HCT116 (cell line): ENCODE data around the gene KYNU. TPM values are rescaled to one million over a fixed set of nuclear protein-coding genes. Genes with fewer than 3 reads are reported as not detected.

Experiments
- ATAC-seq: fragments of 200-7000 bp; cut with Tn5 transposase; 2 replicates; pipeline ENCODE4 v1.9.1; 2020; ENCODE audit warnings: mild to moderate bottlenecking, moderate library complexity
- BruUV-seq: library from RNA; stranded (reverse); fragments of 400-500 nt; replicated peaks from 2 replicates; lab custom pipeline; 2021; lab: Mats Ljungman, UMichigan
- CTCF ChIA-PET: fragments of 300-600 bp; sonication (Branson Sonifier 250); formaldehyde crosslinking; loops from one replicate; lab custom pipeline; 2021; ENCODE audit warnings: antibody characterized with exemption; lab: Charles Lee
- POLR2A ChIA-PET: fragments of 300-600, 350-600 bp; sonication (Branson Sonifier 250); formaldehyde crosslinking; loops from one replicate; lab custom pipeline; 2021; ENCODE audit warnings: antibody characterized with exemption; lab: Charles Lee
- RAD21 ChIA-PET, 2 experiments: fragments of 300-600 bp; sonication (Branson Sonifier 250); formaldehyde crosslinking; loops; one replicate each; lab custom pipeline; 2023; ENCODE audit warnings: low total read pairs in 2 of 2; ENCODE audit not compliant: uncharacterized antibody in 2 of 2, unreplicated experiment in 2 of 2, low non-redundant PET in 1 of 2; lab: Charles Lee
- DNase-seq: peaks from one replicate; pipeline ENCODE4 v3.0.0-alpha.2; 2010; ENCODE audit warnings: low read depth, low spot score
- H2AFZ ChIP-seq: fragments of 200-600 bp; shearing (Covaris generic), sonication (generic); 2 replicates; pipeline ENCODE4 v1.6.1; 2017; ENCODE audit warnings: low read depth, mixed run types, mixed read lengths, antibody characterized with exemption, low read length; ENCODE audit not compliant: poor library complexity, severe bottlenecking
- H3K27ac ChIP-seq: 2 replicates; pipeline ENCODE4 v1.5.1; 2012; ENCODE audit warnings: low read depth, low read length
- H3K27me3 ChIP-seq: fragments of 200-600 bp; sonication (generic); 2 replicates; pipeline ENCODE4 v1.6.1; 2016; ENCODE audit warnings: mixed run types, low read length, mixed read lengths; ENCODE audit not compliant: insufficient read depth
- H3K36me3 ChIP-seq, 2 experiments: fragments of 200-500 bp in 1 of 2; fragments of 200-600 bp in 1 of 2; sonication (Bioruptor generic) in 1 of 2; sonication (generic) in 1 of 2; 2 replicates each; pipeline versions ENCODE4 v1.5.1 to v1.6.1; 2014 to 2016; ENCODE audit warnings: low read length in 2 of 2, inconsistent platforms in 1 of 2, mixed read lengths in 1 of 2, mixed run types in 1 of 2; ENCODE audit not compliant: insufficient read depth in 2 of 2, control insufficient read depth in 1 of 2
- H3K4me1 ChIP-seq, 2 experiments: fragments of 200-600 bp in 1 of 2; sonication (generic) in 1 of 2; 2 replicates each; pipeline versions ENCODE4 v1.5.1 to v1.6.1; 2012 to 2017; ENCODE audit warnings: low read length in 2 of 2, inconsistent platforms in 1 of 2, mild to moderate bottlenecking in 1 of 2, mixed read lengths in 1 of 2, mixed run types in 1 of 2, moderate library complexity in 1 of 2; ENCODE audit not compliant: insufficient read depth in 2 of 2, control insufficient read depth in 1 of 2
- H3K4me2 ChIP-seq: fragments of 200-600 bp; sonication (generic); 2 replicates; pipeline ENCODE4 v1.6.1; 2017; ENCODE audit warnings: mixed run types, low read length, mixed read lengths
- H3K4me3 ChIP-seq, 2 experiments: fragments of 200-600 bp in 1 of 2; sonication (generic) in 1 of 2; replicated peaks in 1 of 2; 2 replicates each; pipeline ENCODE4 v1.5.1; 2011 to 2016; ENCODE audit warnings: low read length in 2 of 2, control low read depth in 1 of 2, low read depth in 1 of 2, mild to moderate bottlenecking in 1 of 2, mixed read lengths in 1 of 2, mixed run types in 1 of 2
- H3K79me2 ChIP-seq: fragments of 200-600 bp; sonication (generic); 2 replicates; pipeline ENCODE4 v1.6.1; 2017; ENCODE audit warnings: mild to moderate bottlenecking, mixed run types, low read length, moderate library complexity, mixed read lengths; ENCODE audit not compliant: insufficient read depth
- H3K9ac ChIP-seq: fragments of 200-600 bp; sonication (generic); 2 replicates; pipeline ENCODE4 v1.6.1; 2016; ENCODE audit warnings: low read length, mixed read lengths
- H3K9me2 ChIP-seq: fragments of 200-600 bp; sonication (generic), shearing (Covaris generic); 2 replicates; pipeline ENCODE4 v1.6.1; 2017; ENCODE audit warnings: mixed run types, mild to moderate bottlenecking, moderate library complexity; ENCODE audit not compliant: insufficient read depth
- H3K9me3 ChIP-seq, 2 experiments: fragments of 200-500 bp in 1 of 2; fragments of 200-600 bp in 1 of 2; sonication (Bioruptor generic) in 1 of 2; sonication (generic) in 1 of 2; 2 replicates each; pipeline ENCODE4 v1.6.1; 2014 to 2017; ENCODE audit warnings: low read length in 2 of 2, mixed read lengths in 2 of 2, inconsistent platforms in 1 of 2, low read depth in 1 of 2, mild to moderate bottlenecking in 1 of 2, mixed run types in 1 of 2, moderate library complexity in 1 of 2; ENCODE audit not compliant: control insufficient read depth in 1 of 2, insufficient read depth in 1 of 2
- H4K20me1 ChIP-seq: fragments of 200-600 bp; sonication (generic), shearing (Covaris generic); 2 replicates; pipeline ENCODE4 v1.6.1; 2017; ENCODE audit warnings: mixed run types, mild to moderate bottlenecking, moderate library complexity; ENCODE audit not compliant: insufficient read depth
- CBX3 ChIP-seq: IDR thresholded peaks from 2 replicates; pipeline ENCODE4 v1.6.1; 2012; ENCODE audit warnings: low read depth
- EGR1 ChIP-seq: IDR thresholded peaks from 2 replicates; pipeline ENCODE4 v1.6.1; 2012; ENCODE audit warnings: low read depth
- ELF1 ChIP-seq: IDR thresholded peaks from 2 replicates; pipeline ENCODE4 v1.6.1; 2012; ENCODE audit warnings: low read depth, borderline replicate concordance
- EZH2 ChIP-seq: fragments of 200-600 bp; sonication (generic); IDR thresholded peaks from 2 replicates; pipeline ENCODE4 v1.6.1; 2017; ENCODE audit warnings: antibody characterized with exemption, mixed run types
- EZH2phosphoT487 ChIP-seq: fragments of 200-600 bp; IDR thresholded peaks from 2 replicates; pipeline ENCODE4 v1.6.1; 2018; ENCODE audit warnings: antibody characterized with exemption, borderline replicate concordance
- FOSL1 ChIP-seq: IDR thresholded peaks from 2 replicates; pipeline ENCODE4 v1.6.1; 2012; ENCODE audit warnings: low read depth
- SIN3A ChIP-seq: IDR thresholded peaks from 2 replicates; pipeline ENCODE4 v1.6.1; 2012; ENCODE audit warnings: low read depth
- TCF7L2 ChIP-seq: IDR thresholded peaks from 2 replicates; pipeline ENCODE4 v1.7.0; 2011; ENCODE audit warnings: borderline replicate concordance, inconsistent platforms; ENCODE audit not compliant: insufficient read depth, insufficient read length; ENCODE audit errors: extremely low read depth
- ZFX ChIP-seq: fragments of 450-650 bp; IDR thresholded peaks from 2 replicates; pipeline ENCODE4 v1.6.1; 2017
- intact Hi-C: fragments of 100-400 bp; cut with micrococcal nuclease; formaldehyde crosslinking; loops from 2 replicates; pipeline ENCODE4 v1.10.0; 2022
- total RNA-seq: library from RNA; stranded (reverse); gene quantifications from one replicate; pipeline ENCODE4 v1.2.1, GENCODE V29; 2021; ENCODE audit not compliant: unreplicated experiment

KYNU gene
- total RNA-seq, 1 experiment from 2014 or later, result 0.22 TPM

DNA sequence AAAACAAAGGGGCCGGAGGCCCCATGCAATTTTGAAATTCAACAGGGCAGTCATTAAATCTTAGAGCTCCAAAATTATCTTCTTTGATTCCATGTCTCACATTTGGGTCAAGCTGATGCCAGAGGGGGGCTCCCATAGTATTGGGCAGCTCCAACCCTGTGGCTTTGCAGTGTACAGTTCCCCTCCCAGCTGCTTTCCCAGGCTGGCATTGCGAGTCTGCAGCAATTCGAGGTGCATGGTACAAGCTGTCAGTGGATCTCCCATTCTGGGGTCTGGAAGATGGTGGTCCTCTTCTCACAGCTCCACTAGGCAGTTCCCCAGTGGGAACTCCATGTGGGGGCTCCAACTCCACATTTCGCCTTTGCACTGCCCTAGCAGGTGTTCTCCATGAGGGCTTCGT lies 179.1 kb downstream of the KYNU start:
- POLR2A ChIA-PET, result no interaction called here
- RAD21 ChIA-PET, result no interaction called here
- no peak overlapping the region for H3K9ac ChIP-seq
- ATAC-seq (no peak), DNase-seq (no peak)
- intact Hi-C loops, result no loop called here
- CTCF ChIA-PET, result no interaction called here
- H3K79me2 ChIP-seq, result no peaks in the 10 kb centered on the region
- no peaks in the 10 kb centered on the region; the same call in 1 of the 2 replicates for H3K9me2 ChIP-seq
- H4K20me1 ChIP-seq, result no peaks in the 10 kb centered on the region
- no peaks in the 10 kb centered on the region for H3K9me3 ChIP-seq
- H3K27me3 ChIP-seq, result no peaks in the 10 kb centered on the region
- no peak overlapping the region for H2AFZ ChIP-seq
- no peak overlapping the region for H3K27ac ChIP-seq
- no TSS peak for BruUV-seq
- H3K4me2 ChIP-seq, result no peak overlapping the region
- no peak for TF ChIP-seq FOSL1
- TF ChIP-seq ZFX, result no peak
- no peak for TF ChIP-seq TCF7L2
- TF ChIP-seq, all 23 proteins: peak for 0
- H3K36me3 ChIP-seq, result no peaks in the 10 kb centered on the region
- H3K4me3 ChIP-seq, result no peak overlapping the region
- no peaks in the 10 kb centered on the region for H3K4me1 ChIP-seq

DNA sequence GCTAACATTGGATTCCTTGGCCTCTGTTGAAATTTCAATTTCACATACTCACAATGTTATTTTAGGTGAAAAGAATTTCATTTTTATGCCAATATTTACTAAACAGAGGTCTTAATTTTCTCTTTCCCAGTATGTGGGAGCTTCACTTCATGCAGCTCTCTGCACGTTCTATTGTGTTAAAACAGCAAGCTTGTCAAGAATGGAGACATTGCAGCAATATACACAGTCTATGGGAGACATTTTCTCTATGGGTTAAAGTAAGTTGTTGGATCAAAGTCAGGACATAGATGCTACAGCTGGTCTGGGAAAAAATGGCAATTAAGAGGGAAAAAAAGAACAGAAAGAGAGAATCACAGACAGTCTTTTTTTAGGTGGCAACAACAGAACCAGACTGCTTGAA lies 181.4 kb downstream of the KYNU start:
- RAD21 ChIA-PET, result no interaction called here
- intact Hi-C loops, result no loop called here
- no peaks in the 10 kb centered on the region for H4K20me1 ChIP-seq
- H3K27me3 ChIP-seq, result no peaks in the 10 kb centered on the region
- no peaks in the 10 kb centered on the region; the same call in 1 of the 2 replicates for H3K9me2 ChIP-seq
- POLR2A ChIA-PET, result no interaction called here
- H3K36me3 ChIP-seq, result no peaks in the 10 kb centered on the region
- H3K9ac ChIP-seq, result no peak overlapping the region
- H3K4me2 ChIP-seq, result no peak overlapping the region
- no peak overlapping the region for H2AFZ ChIP-seq
- DNase-seq (no peak), ATAC-seq (no peak)
- BruUV-seq, result no TSS peak
- H3K4me1 ChIP-seq, result no peaks in the 10 kb centered on the region
- TF ChIP-seq ELF1 (no peak), SIN3A (no peak), EZH2phosphoT487 (no peak), EZH2 (no peak), EGR1 (no peak), CBX3 (no peak)
- H3K27ac ChIP-seq, result no peak overlapping the region
- CTCF ChIA-PET, result no interaction called here
- no peak overlapping the region for H3K4me3 ChIP-seq
- no peaks in the 10 kb centered on the region for H3K79me2 ChIP-seq
- no peaks in the 10 kb centered on the region for H3K9me3 ChIP-seq
